HG03159 (cell line): ENCODE results near the gene TLE5.

Experiments
- ATAC-seq: cut with Tn5 transposase; IDR thresholded peaks from one replicate; pipeline ENCODE4 v1.9.1; 2021; ENCODE audit warnings: mild to moderate bottlenecking, moderate library complexity; ENCODE audit not compliant: unreplicated experiment

TLE5 gene

GRCh38 chr19:3062165-3063105, at the start of gene TLE5:
TLE5 (minus strand) TSS chr19:3062495; CDS start chr19:3062200, 295 bp downstream.
- no peak for ATAC-seq

GRCh38 chr19:3111586-3112247, 49.4 kb upstream of the TLE5 start:
- no peak for ATAC-seq

GRCh38 chr19:3110126-3110825, 48.0 kb upstream of the TLE5 start:
- no peak for ATAC-seq

- ATAC-seq = no peak
Observed at GRCh38 chr19:3109491-3109890, 47.2 kb upstream of the TLE5 start.

GRCh38 chr19:3108775-3109174, 46.5 kb upstream of the TLE5 start:
- no peak for ATAC-seq

- no peak for ATAC-seq
Observed at GRCh38 chr19:3107658-3108057, 45.4 kb upstream of the TLE5 start.

- no peak for ATAC-seq
Observed at GRCh38 chr19:3106509-3107141, 44.3 kb upstream of the TLE5 start.

- ATAC-seq = no peak
Observed at GRCh38 chr19:3105641-3106508, 43.6 kb upstream of the TLE5 start.

- no peak for ATAC-seq
Observed at GRCh38 chr19:3104708-3104983, 42.4 kb upstream of the TLE5 start.

- no peak for ATAC-seq
Observed at GRCh38 chr19:3102239-3103140, 40.2 kb upstream of the TLE5 start.

- ATAC-seq = no peak
Observed at GRCh38 chr19:3100747-3101730, 38.7 kb upstream of the TLE5 start.

GRCh38 chr19:3100331-3100730, 38.0 kb upstream of the TLE5 start:
- ATAC-seq = no peak

- ATAC-seq = no peak
Observed at GRCh38 chr19:3099347-3100145, 37.3 kb upstream of the TLE5 start.

GRCh38 chr19:3098515-3099346, 36.4 kb upstream of the TLE5 start:
- ATAC-seq = no peak

GRCh38 chr19:3098141-3098514, 35.8 kb upstream of the TLE5 start:
- no peak for ATAC-seq

GRCh38 chr19:3097442-3097871, 35.2 kb upstream of the TLE5 start:
- ATAC-seq = no peak
